Adipocyte (in vitro differentiated cells): ENCODE measurements around the gene STRN4.
A peak's percentile ranks its signal among the peaks of the same experiment; 100 is the strongest.

Experiments
- DNase-seq: peaks from one replicate; pipeline ENCODE4 v3.0.0-alpha.2; 2015; ENCODE audit warnings: low read depth
- H3K27me3 ChIP-seq: replicated peaks from 2 replicates; pipeline ENCODE4 v1.7.0; 2013; ENCODE audit warnings: mild to moderate bottlenecking, low read length, moderate library complexity; ENCODE audit not compliant: control insufficient read depth, insufficient read depth
- H3K36me3 ChIP-seq: 2 replicates; pipeline ENCODE4 v1.7.0; 2013; ENCODE audit warnings: low read length, mild to moderate bottlenecking, moderate library complexity; ENCODE audit not compliant: control insufficient read depth, insufficient read depth, severe bottlenecking
- H3K4me1 ChIP-seq: 2 replicates; pipeline ENCODE4 v1.7.0; 2013; ENCODE audit warnings: mild to moderate bottlenecking, low read length, moderate library complexity; ENCODE audit not compliant: control insufficient read depth, insufficient read depth
- H3K4me3 ChIP-seq: 2 replicates; pipeline ENCODE4 v1.7.0; 2013; ENCODE audit warnings: mild to moderate bottlenecking, low read length, moderate library complexity
- H3K9ac ChIP-seq: 2 replicates; pipeline ENCODE4 v1.7.0; 2013; ENCODE audit warnings: mild to moderate bottlenecking, low read length, moderate library complexity
- H3K9me3 ChIP-seq: 2 replicates; pipeline ENCODE4 v1.7.0; 2013; ENCODE audit warnings: mild to moderate bottlenecking, low read length, moderate library complexity; ENCODE audit not compliant: control insufficient read depth

STRN4 gene

DNA sequence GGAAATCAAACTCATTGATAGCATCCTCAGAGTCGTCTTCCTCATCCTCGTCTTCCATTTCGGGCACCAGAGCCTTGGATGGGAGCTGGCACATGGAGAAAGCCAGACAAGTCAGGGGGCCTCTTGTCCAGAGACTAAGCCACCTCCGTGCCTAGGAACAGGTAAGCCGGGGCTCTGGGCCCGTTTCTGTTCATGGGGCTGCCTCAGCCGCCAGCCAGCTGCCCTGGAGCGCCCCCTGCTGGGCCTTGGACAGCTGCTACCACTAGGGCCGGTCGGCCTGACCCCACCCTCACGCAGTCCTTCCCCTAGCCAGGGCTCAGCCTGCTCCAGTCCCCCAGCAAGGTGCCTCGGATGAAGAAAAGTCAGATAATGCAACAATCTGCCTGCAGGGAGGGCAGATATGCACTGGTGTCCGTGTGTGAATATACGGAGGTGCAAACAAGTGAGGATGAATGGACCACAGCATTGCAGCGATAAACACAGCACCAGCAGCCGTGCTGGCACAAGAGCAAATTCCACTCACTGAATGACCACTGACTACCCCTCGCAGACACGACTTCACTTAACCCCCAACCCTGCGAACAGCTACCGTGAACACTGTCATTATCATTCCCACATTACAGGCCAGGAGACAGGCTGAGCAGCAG, 17.4 kb downstream of the STRN4 start:
- Histone ChIP-seq H3K4me1 (peaks cover 8% of the 10 kb centered on the region), H3K4me3 (no peak overlapping the region), H3K27me3 (no peaks in the 10 kb centered on the region), H3K9me3 (no peaks in the 10 kb centered on the region), H3K9ac (no peak overlapping the region), H3K36me3 (peaks cover 86% of the 10 kb centered on the region)
- DNase-seq = peak; percentile 80

DNA sequence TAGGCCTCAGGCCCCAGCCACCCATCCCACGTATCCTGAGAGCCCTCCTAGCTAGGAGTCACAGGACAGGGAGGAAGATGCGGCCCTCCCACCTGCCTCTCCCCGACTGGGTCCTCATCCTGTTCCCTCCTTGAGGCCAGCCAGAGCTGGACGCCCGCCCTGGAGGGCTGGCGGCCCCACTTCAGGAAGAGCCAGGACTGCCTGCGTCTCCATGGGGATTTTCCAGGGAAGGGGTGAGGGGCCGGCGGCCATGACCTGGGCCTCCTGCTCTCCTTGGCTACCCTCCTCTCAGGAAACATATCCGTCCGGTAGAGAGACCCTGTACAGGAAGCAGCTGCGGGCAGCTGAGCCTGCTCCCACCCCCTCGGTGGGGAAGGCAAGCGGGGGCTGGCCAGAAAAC, 18.0 kb downstream of the STRN4 start:
- no peaks in the 10 kb centered on the region for H3K27me3 ChIP-seq
- no peak overlapping the region for H3K9ac ChIP-seq
- H3K4me1 ChIP-seq = peaks cover 8% of the 10 kb centered on the region
- peaks cover 86% of the 10 kb centered on the region for H3K36me3 ChIP-seq
- DNase-seq = no peak
- no peak overlapping the region for H3K4me3 ChIP-seq
- no peaks in the 10 kb centered on the region for H3K9me3 ChIP-seq

DNA sequence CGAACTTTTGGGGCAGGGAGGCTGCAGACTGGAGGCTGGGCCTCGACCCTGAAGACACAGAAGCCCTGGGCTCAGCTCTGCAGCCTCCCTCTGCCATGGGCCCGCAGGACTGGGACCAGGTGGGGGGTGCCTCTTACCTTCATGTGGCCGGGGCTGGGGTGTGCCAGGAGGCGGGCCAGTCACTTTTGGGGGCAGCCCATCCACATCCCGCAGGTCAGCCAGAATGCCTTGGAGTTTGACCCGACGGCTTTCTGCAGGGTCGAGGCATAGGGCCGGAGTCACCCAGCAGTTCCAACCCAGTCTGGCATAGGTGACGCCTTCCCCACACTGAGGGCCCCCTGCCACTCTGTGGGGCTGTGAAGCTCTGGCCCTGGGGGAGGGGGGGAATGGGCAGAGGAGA, 18.5 kb downstream of the STRN4 start:
- H3K9ac ChIP-seq = no peak overlapping the region
- no peaks in the 10 kb centered on the region for H3K9me3 ChIP-seq
- no peak overlapping the region for H3K4me3 ChIP-seq
- DNase-seq = no peak
- peaks cover 8% of the 10 kb centered on the region for H3K4me1 ChIP-seq
- H3K27me3 ChIP-seq = no peaks in the 10 kb centered on the region
- H3K36me3 ChIP-seq = peaks cover 85% of the 10 kb centered on the region

DNA sequence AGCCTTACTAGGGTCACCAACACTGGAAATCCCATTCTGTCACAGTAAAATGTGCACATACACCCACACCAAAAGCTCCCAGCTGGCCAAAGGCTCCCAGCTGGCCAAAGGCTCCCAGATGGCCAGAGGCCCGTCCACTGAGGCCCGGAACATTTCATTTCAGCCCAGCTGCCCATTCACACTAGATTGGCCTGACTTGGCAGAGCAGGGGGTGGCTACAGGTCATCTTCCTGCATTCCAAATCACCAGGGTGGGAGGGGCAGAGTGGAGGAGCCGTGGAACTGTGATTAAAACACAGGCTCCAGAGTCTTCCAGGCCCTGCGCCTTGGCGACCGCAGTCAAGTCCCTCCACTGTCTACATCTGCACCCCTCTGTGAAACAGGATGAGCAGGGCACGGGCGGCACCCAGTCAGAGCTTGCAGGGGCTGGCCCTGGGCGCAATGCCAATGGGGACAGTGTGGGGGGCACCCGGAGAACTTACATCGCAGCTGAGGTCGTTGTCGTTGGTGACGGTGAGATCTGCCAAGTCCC, 19.2 kb downstream of the STRN4 start:
- no peaks in the 10 kb centered on the region for H3K9me3 ChIP-seq
- H3K9ac ChIP-seq = no peak overlapping the region
- no peaks in the 10 kb centered on the region for H3K27me3 ChIP-seq
- peaks cover 8% of the 10 kb centered on the region for H3K4me1 ChIP-seq
- H3K4me3 ChIP-seq = no peak overlapping the region
- peaks cover 85% of the 10 kb centered on the region for H3K36me3 ChIP-seq
- DNase-seq = no peak

DNA sequence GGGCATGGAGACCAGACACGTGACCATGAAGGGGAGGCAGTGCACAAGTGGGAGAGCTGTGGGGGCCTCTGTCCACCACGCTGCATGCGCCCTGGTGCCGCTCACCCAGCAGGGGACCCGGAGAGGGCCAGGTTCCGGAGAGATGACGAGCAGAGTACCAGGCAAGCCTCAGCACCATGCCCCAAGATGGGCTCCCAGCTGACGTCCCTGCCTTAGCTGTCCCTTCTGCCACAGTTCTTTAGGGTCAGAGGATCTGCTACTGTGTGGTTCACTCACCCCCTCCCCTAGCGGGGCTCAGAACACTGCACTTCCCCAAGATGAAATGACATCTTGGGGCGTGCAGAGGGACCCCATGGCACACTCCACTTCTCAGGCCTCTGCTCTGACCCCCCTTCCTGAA, 19.7 kb downstream of the STRN4 start:
- no peak overlapping the region for H3K4me3 ChIP-seq
- peaks cover 87% of the 10 kb centered on the region for H3K36me3 ChIP-seq
- DNase-seq = no peak
- no peak overlapping the region for H3K9ac ChIP-seq
- no peaks in the 10 kb centered on the region for H3K27me3 ChIP-seq
- no peaks in the 10 kb centered on the region for H3K9me3 ChIP-seq
- H3K4me1 ChIP-seq = peaks cover 8% of the 10 kb centered on the region

DNA sequence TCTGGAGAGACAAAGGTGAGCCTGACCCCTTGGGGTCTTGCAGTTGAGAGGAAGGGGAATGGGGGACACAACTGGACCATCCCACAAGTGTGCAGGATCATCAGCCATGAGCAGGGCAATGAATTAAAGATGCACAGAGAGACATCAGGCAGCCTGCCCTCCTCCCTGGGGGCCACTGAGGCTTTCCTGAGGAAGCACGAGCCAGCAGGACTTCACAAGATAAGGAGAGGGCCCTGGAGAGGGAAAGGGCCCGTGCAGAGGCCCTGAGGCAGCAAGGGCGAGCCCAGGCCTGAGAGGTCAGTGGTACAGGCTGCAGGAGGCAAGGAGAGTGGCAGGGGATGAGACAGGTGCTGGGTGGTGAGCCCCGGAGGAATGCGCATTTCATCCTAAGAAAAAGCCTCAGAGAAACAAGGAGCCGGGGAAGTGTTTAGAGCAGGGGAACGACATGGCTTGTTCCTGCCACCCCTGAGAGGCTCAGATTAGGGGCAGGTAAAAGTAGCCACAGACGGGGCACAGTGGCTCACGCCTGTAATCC, 20.3 kb downstream of the STRN4 start:
- Histone ChIP-seq H3K9me3 (no peaks in the 10 kb centered on the region), H3K36me3 (peaks cover 91% of the 10 kb centered on the region), H3K27me3 (no peaks in the 10 kb centered on the region), H3K4me3 (no peak overlapping the region), H3K4me1 (peaks cover 2% of the 10 kb centered on the region), H3K9ac (no peak overlapping the region)
- no peak for DNase-seq

DNA sequence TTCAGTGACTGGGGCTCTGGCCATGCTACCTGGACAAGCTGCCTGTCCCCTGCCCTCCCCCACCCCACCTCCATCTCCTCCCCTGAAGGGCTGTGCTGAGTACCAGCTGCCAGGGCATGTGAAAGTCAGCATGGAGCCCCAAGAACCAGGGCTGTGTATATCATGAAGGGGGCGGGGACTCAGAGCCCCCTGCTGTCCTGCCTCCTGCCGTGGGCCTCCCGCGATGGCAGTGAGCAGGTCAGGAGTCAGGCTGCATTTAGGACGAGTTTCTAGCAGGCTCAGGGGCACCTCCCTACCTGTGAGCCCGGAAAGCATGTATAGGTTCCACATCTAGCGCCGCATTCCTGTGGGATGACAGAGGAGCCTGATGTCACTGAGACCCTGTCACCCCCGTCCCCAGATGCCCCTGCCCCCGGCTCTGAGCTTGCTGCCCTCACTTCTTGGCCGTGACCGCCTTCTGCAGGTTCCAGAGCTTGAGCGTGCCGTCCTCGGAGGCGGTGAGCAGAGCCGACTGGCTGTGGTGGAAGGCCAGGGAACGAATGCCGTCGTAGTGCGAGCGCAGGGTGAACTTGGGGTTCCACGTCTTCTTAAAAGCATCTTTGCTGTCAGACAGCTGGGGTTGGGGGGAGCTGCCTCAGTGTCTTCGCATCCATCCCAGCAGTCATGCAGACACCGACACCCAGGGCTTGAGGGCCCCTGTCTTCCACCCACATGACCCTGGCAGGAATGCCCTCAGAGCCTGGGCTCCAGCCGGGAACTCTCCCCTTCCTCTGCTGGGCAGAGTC, 21.0 kb downstream of the STRN4 start:
- Histone ChIP-seq H3K27me3 (no peaks in the 10 kb centered on the region), H3K9me3 (no peaks in the 10 kb centered on the region)

DNA sequence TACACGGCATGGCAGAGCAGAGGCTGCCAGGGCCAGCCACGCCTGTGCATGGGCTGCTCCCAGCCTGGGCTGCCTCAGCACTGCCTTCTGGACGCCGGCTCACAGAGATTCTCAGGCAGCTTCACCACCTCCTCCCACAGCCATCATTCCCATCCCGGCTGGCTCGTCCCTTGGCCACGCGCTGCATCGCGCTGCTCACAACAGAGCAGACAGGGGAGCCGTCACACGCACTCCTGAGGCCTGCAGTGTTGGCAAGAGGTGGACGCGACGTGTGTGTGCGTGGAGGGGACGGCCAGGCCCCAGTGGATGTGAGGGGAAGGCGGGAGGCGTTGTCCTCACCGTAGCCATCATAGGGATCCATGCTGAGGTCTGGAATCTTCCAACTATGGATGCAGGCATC, 21.8 kb downstream of the STRN4 start:
- Histone ChIP-seq H3K36me3 (peaks cover 89% of the 10 kb centered on the region), H3K4me1 (peaks cover 4% of the 10 kb centered on the region), H3K4me3 (no peak overlapping the region), H3K27me3 (no peaks in the 10 kb centered on the region), H3K9ac (no peak overlapping the region), H3K9me3 (no peaks in the 10 kb centered on the region)
- no peak for DNase-seq

More for the DNA sequence above, 21.0 kb downstream of the STRN4 start:
- H3K4me3 ChIP-seq = no peak overlapping the region
- H3K4me1 ChIP-seq = no peaks in the 10 kb centered on the region
- DNase-seq = no peak
- H3K9ac ChIP-seq = no peak overlapping the region
- peaks cover 93% of the 10 kb centered on the region for H3K36me3 ChIP-seq

DNA sequence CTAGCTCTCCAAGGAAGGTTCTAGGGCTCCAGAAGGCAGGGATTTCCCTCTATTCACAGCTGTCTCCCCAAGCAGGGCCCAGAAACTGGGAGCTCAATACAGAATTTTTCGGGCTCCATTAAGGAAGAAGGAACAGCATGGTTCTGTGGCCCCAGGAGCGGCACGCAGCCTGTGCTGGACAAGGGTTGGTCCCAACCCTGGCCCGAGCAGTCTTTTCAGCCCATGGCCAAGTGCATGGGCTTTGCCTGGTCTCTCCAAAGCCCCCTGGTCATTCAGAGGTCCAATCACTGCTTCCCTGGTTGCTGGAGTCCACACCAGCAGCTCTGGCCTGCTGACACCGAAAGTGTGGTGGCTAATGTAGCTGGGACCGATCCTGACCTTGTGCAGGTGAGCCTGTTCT, 22.8 kb downstream of the STRN4 start:
- Histone ChIP-seq H3K9ac (no peak overlapping the region), H3K9me3 (no peaks in the 10 kb centered on the region), H3K27me3 (no peaks in the 10 kb centered on the region), H3K36me3 (peaks cover 83% of the 10 kb centered on the region), H3K4me1 (peaks cover 4% of the 10 kb centered on the region), H3K4me3 (no peak overlapping the region)
- no peak for DNase-seq

DNA sequence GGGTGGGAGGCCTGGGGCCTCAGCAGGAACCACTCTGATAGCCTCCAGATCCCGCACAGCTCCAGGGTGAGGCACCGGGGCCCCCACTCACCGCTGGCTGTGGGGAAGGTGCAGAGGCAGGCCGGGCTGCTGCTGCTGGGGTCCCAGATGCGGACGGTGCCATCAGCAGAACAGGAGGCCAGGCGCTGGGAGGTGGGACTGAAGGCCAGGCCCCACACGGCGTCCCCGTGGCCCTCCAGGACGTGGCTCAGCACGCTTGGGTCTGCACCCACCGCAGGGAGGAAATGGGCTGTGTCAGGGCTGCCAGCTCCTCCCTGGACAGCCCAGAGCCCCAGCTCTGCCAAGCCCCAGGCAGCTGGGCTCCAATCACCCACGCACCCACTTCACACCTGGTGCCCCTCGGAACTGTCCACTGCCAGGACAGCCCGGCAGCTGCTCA, 23.2 kb downstream of the STRN4 start:
- Histone ChIP-seq H3K27me3 (no peaks in the 10 kb centered on the region), H3K36me3 (peaks cover 78% of the 10 kb centered on the region), H3K4me3 (no peak overlapping the region), H3K4me1 (peaks cover 4% of the 10 kb centered on the region), H3K9ac (no peak overlapping the region), H3K9me3 (no peaks in the 10 kb centered on the region)
- DNase-seq = no peak

DNA sequence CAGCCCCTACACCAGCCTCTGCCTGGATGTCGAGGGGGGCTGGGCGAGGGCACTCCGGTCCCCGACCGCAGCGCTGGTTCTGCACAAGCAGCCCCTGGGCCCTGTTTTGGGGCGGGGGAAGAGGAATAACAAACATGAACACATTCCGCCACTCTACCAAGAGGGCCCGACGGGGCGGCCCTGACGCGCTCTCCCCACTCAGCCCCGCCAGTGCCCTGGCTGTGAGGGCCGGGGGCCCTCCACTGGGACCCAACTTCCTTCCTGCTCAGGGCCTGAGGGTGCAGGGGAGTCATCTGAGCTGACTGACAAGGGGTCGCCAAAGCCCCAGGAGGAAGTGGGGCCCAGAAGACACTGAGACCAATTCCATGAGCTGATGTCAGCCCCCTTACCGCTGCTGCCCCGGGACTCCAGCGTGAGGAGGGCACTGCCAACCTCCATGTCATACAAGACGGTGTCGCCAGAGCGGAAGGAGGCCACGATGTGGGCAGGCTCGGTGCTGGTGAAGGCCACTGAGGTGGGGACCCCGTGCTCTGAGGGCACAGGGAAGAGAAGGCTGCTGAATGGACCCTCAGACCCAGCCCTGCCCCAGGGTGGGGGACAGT, 23.7 kb downstream of the STRN4 start:
- Histone ChIP-seq H3K4me3 (no peak overlapping the region), H3K9me3 (no peaks in the 10 kb centered on the region), H3K4me1 (peaks cover 9% of the 10 kb centered on the region), H3K9ac (no peak overlapping the region), H3K27me3 (no peaks in the 10 kb centered on the region), H3K36me3 (peaks cover 74% of the 10 kb centered on the region)
- no peak for DNase-seq
